SK-N-SH treated with all-trans-retinoic acid at 6 μM for 48 hours (cell line): Measurements from ENCODE around the gene MYH7B.

Source experiments
- ISL1 ChIP-seq: fragments of 250-450 bp; sonication (Bioruptor Pico); IDR thresholded peaks from 2 replicates; pipeline ENCODE4 v2.1.2; 2022; ENCODE audit warnings: mild to moderate bottlenecking, moderate library complexity
- PATZ1 ChIP-seq: fragments of 250-450 bp; sonication (Bioruptor Pico); IDR thresholded peaks from 2 replicates; pipeline ENCODE4 v1.8.0; 2020; ENCODE audit warnings: mild to moderate bottlenecking, moderate library complexity, borderline replicate concordance
- ZFP3 ChIP-seq: fragments of 250-450 bp; sonication (Bioruptor Pico); IDR thresholded peaks from 2 replicates; pipeline ENCODE4 v1.5.0; 2020; ENCODE audit warnings: mild to moderate bottlenecking, moderate library complexity
- ZNF565 ChIP-seq: fragments of 450-650 bp; formaldehyde crosslinking; conservative IDR thresholded peaks from 2 replicates; pipeline ENCODE4 v1.5.0; 2020; ENCODE audit warnings: low read depth, mild to moderate bottlenecking, moderate library complexity
- ZNF70 ChIP-seq: fragments of 450-650 bp; formaldehyde crosslinking; IDR thresholded peaks from 2 replicates; pipeline ENCODE4 v1.5.0; 2020; ENCODE audit warnings: mild to moderate bottlenecking, moderate library complexity
- ZNF8 ChIP-seq: fragments of 450-650 bp; formaldehyde crosslinking; IDR thresholded peaks from 2 replicates; pipeline ENCODE4 v1.5.0; 2020; ENCODE audit warnings: mild to moderate bottlenecking, moderate library complexity

GRCh38 chr20:34997774-34998173 is 42.1 kb downstream of the MYH7B start:
- TF ChIP-seq ZNF565 (CRISPR knock-in tag) = no peak
- TF ChIP-seq PATZ1 (CRISPR knock-in tag) = no peak
- TF ChIP-seq ISL1 (CRISPR knock-in tag) = no peak
- no peak for TF ChIP-seq ZNF70
- no peak for TF ChIP-seq ZFP3 (CRISPR knock-in tag)
- no peak for TF ChIP-seq ZNF8 (CRISPR knock-in tag)
